Trophoblast cell (in vitro differentiated cells and primary cell): ENCODE data around the gene ALG9.
A peak's percentile ranks its signal among the peaks of the same experiment; 100 is the strongest.

ENCODE experiments used
- DNase-seq, 2 donors: peaks; one replicate each; pipeline ENCODE4 v3.0.0-alpha.2; 2016
- H2AFZ ChIP-seq: 2 replicates; pipeline ENCODE4 v1.6.1; 2013; ENCODE audit warnings: low read length, moderate library complexity, mild to moderate bottlenecking; ENCODE audit not compliant: insufficient read depth, poor library complexity
- H2AK5ac ChIP-seq: 2 replicates; pipeline ENCODE4 v1.6.1; 2013; ENCODE audit warnings: mild to moderate bottlenecking, low read length
- H2BK120ac ChIP-seq: 2 replicates; pipeline ENCODE4 v1.6.1; 2013; ENCODE audit warnings: low read length, mild to moderate bottlenecking, moderate library complexity; ENCODE audit not compliant: insufficient read depth, poor library complexity
- H2BK12ac ChIP-seq: 2 replicates; pipeline ENCODE4 v1.6.1; 2013; ENCODE audit warnings: mild to moderate bottlenecking, low read length, moderate library complexity
- H2BK5ac ChIP-seq: 2 replicates; pipeline ENCODE4 v1.6.1; 2013; ENCODE audit warnings: low read length, low read depth, moderate library complexity, mild to moderate bottlenecking; ENCODE audit not compliant: poor library complexity
- H3K14ac ChIP-seq: 2 replicates; pipeline ENCODE4 v1.6.1; 2013; ENCODE audit warnings: mild to moderate bottlenecking, low read length
- H3K18ac ChIP-seq: 2 replicates; pipeline ENCODE4 v1.6.1; 2013; ENCODE audit warnings: mild to moderate bottlenecking, low read length
- H3K23ac ChIP-seq: 2 replicates; pipeline ENCODE4 v1.6.1; 2013; ENCODE audit warnings: low read length
- H3K27ac ChIP-seq: 2 replicates; pipeline ENCODE4 v1.5.1; 2013; ENCODE audit warnings: low read depth, mild to moderate bottlenecking, inconsistent platforms, low read length, moderate library complexity
- H3K27me3 ChIP-seq: 2 replicates; pipeline ENCODE4 v1.6.1; 2013; ENCODE audit warnings: inconsistent platforms, mild to moderate bottlenecking, low read length, moderate library complexity; ENCODE audit not compliant: insufficient read depth
- H3K36me3 ChIP-seq, 2 experiments: 1 replicate in 1 of 2; 2 replicates in 1 of 2; pipeline ENCODE4 v1.6.1; 2013; ENCODE audit warnings: low read length in 2 of 2, mild to moderate bottlenecking in 2 of 2, moderate library complexity in 1 of 2; ENCODE audit not compliant: insufficient read depth in 2 of 2, control insufficient read depth in 1 of 2
- H3K4ac ChIP-seq: 2 replicates; pipeline ENCODE4 v1.6.1; 2013; ENCODE audit warnings: low read depth, mild to moderate bottlenecking, low read length, moderate library complexity
- H3K4me1 ChIP-seq, 2 experiments: 1 replicate in 1 of 2; 2 replicates in 1 of 2; pipeline ENCODE4 v1.6.1; 2013; ENCODE audit warnings: low read length in 2 of 2, mild to moderate bottlenecking in 2 of 2, moderate library complexity in 1 of 2; ENCODE audit not compliant: insufficient read depth in 2 of 2, control insufficient read depth in 1 of 2
- H3K4me2 ChIP-seq: 2 replicates; pipeline ENCODE4 v1.6.1; 2013; ENCODE audit warnings: inconsistent platforms, mild to moderate bottlenecking, low read length, moderate library complexity
- H3K4me3 ChIP-seq: 2 replicates; pipeline ENCODE4 v1.5.1; 2013; ENCODE audit warnings: mild to moderate bottlenecking, low read depth, low read length, inconsistent platforms
- H3K79me1 ChIP-seq: one replicate; pipeline ENCODE4 v1.6.1; 2013; ENCODE audit warnings: low read length
- H3K79me2 ChIP-seq: 2 replicates; pipeline ENCODE4 v1.6.1; 2013; ENCODE audit warnings: low read length, mild to moderate bottlenecking; ENCODE audit not compliant: control insufficient read depth, insufficient read depth, poor library complexity
- H3K9ac ChIP-seq: 2 replicates; pipeline ENCODE4 v1.6.1; 2013; ENCODE audit warnings: mild to moderate bottlenecking, low read length
- H3K9me3 ChIP-seq: 2 replicates; pipeline ENCODE4 v1.6.1; 2013; ENCODE audit warnings: low read depth, mild to moderate bottlenecking, control low read depth, inconsistent platforms, low read length; ENCODE audit not compliant: insufficient read depth
- H4K12ac ChIP-seq: 2 replicates; pipeline ENCODE4 v1.6.1; 2013; ENCODE audit warnings: low read depth, mild to moderate bottlenecking, low read length, moderate library complexity
- H4K8ac ChIP-seq: 2 replicates; pipeline ENCODE4 v1.6.1; 2013; ENCODE audit warnings: low read depth, mild to moderate bottlenecking, low read length, moderate library complexity
- H4K91ac ChIP-seq: one replicate; pipeline ENCODE4 v1.6.1; 2013; ENCODE audit warnings: low read depth, mild to moderate bottlenecking, low read length, moderate library complexity
- WGBS: extraction: QIAGEN DNeasy Blood & Tissue Kit; methylation state at CpG from one replicate; pipeline ENCODE4 v1.1.7; 2013; ENCODE audit warnings: missing lambda C conversion rate; ENCODE audit not compliant: insufficient read length, insufficient coverage; ENCODE audit errors: extremely low coverage; 5-methylcytosine and 5-hydroxymethylcytosine counted together

The ALG9 gene

GRCh38 chr11:111845276-111846028 is 25.9 kb downstream of the ALG9 start:
- H2AFZ ChIP-seq = no peak overlapping the region
- no peak overlapping the region for H3K9ac ChIP-seq
- no peaks in the 10 kb centered on the region for H3K4me1 ChIP-seq
- H2BK120ac ChIP-seq = no peak overlapping the region
- H3K36me3 ChIP-seq = peaks cover 0 to 4% of the 10 kb centered on the region in 2 experiments
- no peaks in the 10 kb centered on the region for H3K27me3 ChIP-seq
- H3K79me1 ChIP-seq = no peaks in the 10 kb centered on the region
- no peak overlapping the region for H2BK12ac ChIP-seq
- H4K91ac ChIP-seq = no peak overlapping the region
- H2BK5ac ChIP-seq = no peak overlapping the region
- no peak overlapping the region for H3K14ac ChIP-seq
- H3K79me2 ChIP-seq = no peaks in the 10 kb centered on the region
- no peak overlapping the region for H3K4ac ChIP-seq
- H3K27ac ChIP-seq = no peak overlapping the region
- no CpG with 5 or more reads among the region's 7 CpGs for WGBS
- no peak overlapping the region for H3K23ac ChIP-seq
- DNase-seq = peak; percentile 85 to 86
- no peak overlapping the region for H2AK5ac ChIP-seq
- H3K4me2 ChIP-seq = no peak overlapping the region
- no peaks in the 10 kb centered on the region for H3K9me3 ChIP-seq
- H3K18ac ChIP-seq = no peak overlapping the region
- H4K12ac ChIP-seq = no peak overlapping the region
- no peak overlapping the region for H3K4me3 ChIP-seq
- H4K8ac ChIP-seq = no peak overlapping the region

- H3K4ac ChIP-seq = no peak overlapping the region
- H3K36me3 ChIP-seq = peaks cover 0 to 4% of the 10 kb centered on the region in 2 experiments
- no peak overlapping the region for H4K8ac ChIP-seq
- WGBS = no CpG with 5 or more reads among the region's 5 CpGs
- H3K4me2 ChIP-seq = no peak overlapping the region
- no peaks in the 10 kb centered on the region for H3K9me3 ChIP-seq
- no peaks in the 10 kb centered on the region for H3K4me1 ChIP-seq
- no peak overlapping the region for H3K9ac ChIP-seq
- no peak overlapping the region for H2AFZ ChIP-seq
- H4K12ac ChIP-seq = no peak overlapping the region
- no peak overlapping the region for H2BK12ac ChIP-seq
- H2AK5ac ChIP-seq = no peak overlapping the region
- DNase-seq = no peak
- no peaks in the 10 kb centered on the region for H3K79me2 ChIP-seq
- H3K23ac ChIP-seq = no peak overlapping the region
- H3K27ac ChIP-seq = no peak overlapping the region
- H3K14ac ChIP-seq = no peak overlapping the region
- no peaks in the 10 kb centered on the region for H3K79me1 ChIP-seq
- H3K18ac ChIP-seq = no peak overlapping the region
- H3K4me3 ChIP-seq = no peak overlapping the region
- H2BK120ac ChIP-seq = no peak overlapping the region
- H4K91ac ChIP-seq = no peak overlapping the region
- H3K27me3 ChIP-seq = no peaks in the 10 kb centered on the region
- no peak overlapping the region for H2BK5ac ChIP-seq
These were observed 27.7 kb downstream of the ALG9 start for GRCh38 chr11:111843661-111844060.

GRCh38 chr11:111841370-111842053 is 29.9 kb downstream of the ALG9 start:
- H3K9ac ChIP-seq = no peak overlapping the region
- no peak overlapping the region for H3K4me3 ChIP-seq
- no CpG with 5 or more reads among the region's 10 CpGs for WGBS
- no peak overlapping the region for H2BK12ac ChIP-seq
- no peak overlapping the region for H3K14ac ChIP-seq
- H2AK5ac ChIP-seq = no peak overlapping the region
- H3K36me3 ChIP-seq = peaks cover 2 to 6% of the 10 kb centered on the region in 2 experiments
- H3K4me1 ChIP-seq = no peaks in the 10 kb centered on the region
- no peak overlapping the region for H2AFZ ChIP-seq
- H3K9me3 ChIP-seq = no peaks in the 10 kb centered on the region
- no peak overlapping the region for H3K18ac ChIP-seq
- no peak overlapping the region for H3K4ac ChIP-seq
- no peak overlapping the region for H3K4me2 ChIP-seq
- no peak overlapping the region for H4K91ac ChIP-seq
- no peak overlapping the region for H2BK120ac ChIP-seq
- no peak overlapping the region for H3K23ac ChIP-seq
- H2BK5ac ChIP-seq = no peak overlapping the region
- H3K79me1 ChIP-seq = no peaks in the 10 kb centered on the region
- no peak overlapping the region for H4K8ac ChIP-seq
- no peaks in the 10 kb centered on the region for H3K79me2 ChIP-seq
- no peak overlapping the region for H4K12ac ChIP-seq
- no peak overlapping the region for H3K27ac ChIP-seq
- peak; percentile 87 to 97 for DNase-seq
- H3K27me3 ChIP-seq = no peaks in the 10 kb centered on the region

GRCh38 chr11:111840143-111840542 is 31.2 kb downstream of the ALG9 start:
- H2BK5ac ChIP-seq = no peak overlapping the region
- H3K9ac ChIP-seq = no peak overlapping the region
- no peak overlapping the region for H3K4me2 ChIP-seq
- no peak for DNase-seq
- H3K79me2 ChIP-seq = no peaks in the 10 kb centered on the region
- H3K27me3 ChIP-seq = no peaks in the 10 kb centered on the region
- H3K18ac ChIP-seq = no peak overlapping the region
- no peak overlapping the region for H3K14ac ChIP-seq
- no peak overlapping the region for H4K12ac ChIP-seq
- H2AFZ ChIP-seq = no peak overlapping the region
- H3K27ac ChIP-seq = no peak overlapping the region
- no peak overlapping the region for H2AK5ac ChIP-seq
- H4K91ac ChIP-seq = no peak overlapping the region
- no peak overlapping the region for H4K8ac ChIP-seq
- no peak overlapping the region for H3K4me3 ChIP-seq
- no peak overlapping the region for H2BK12ac ChIP-seq
- no peak overlapping the region for H3K4ac ChIP-seq
- no CpG with 5 or more reads among the region's 1 CpG for WGBS
- H3K36me3 ChIP-seq = peaks cover 4 to 12% of the 10 kb centered on the region in 2 experiments
- no peak overlapping the region for H3K23ac ChIP-seq
- H3K79me1 ChIP-seq = no peaks in the 10 kb centered on the region
- H3K9me3 ChIP-seq = no peaks in the 10 kb centered on the region
- H2BK120ac ChIP-seq = no peak overlapping the region
- no peaks in the 10 kb centered on the region for H3K4me1 ChIP-seq
